NCI-H187 treated with DMSO at 0.1 percent for 48 hours (cell line): ENCODE data around the gene NOS1AP.
"Not testable (repeated sequence)": the region's sequence is repeated elsewhere in the genome, so short reads cannot be mapped to it uniquely, and the experiment has no call there.

Source experiments
- DNase-seq: peaks from one replicate; lab custom pipeline; 2025; lab: John Stamatoyannopoulos, UW

Gene NOS1AP

DNA sequence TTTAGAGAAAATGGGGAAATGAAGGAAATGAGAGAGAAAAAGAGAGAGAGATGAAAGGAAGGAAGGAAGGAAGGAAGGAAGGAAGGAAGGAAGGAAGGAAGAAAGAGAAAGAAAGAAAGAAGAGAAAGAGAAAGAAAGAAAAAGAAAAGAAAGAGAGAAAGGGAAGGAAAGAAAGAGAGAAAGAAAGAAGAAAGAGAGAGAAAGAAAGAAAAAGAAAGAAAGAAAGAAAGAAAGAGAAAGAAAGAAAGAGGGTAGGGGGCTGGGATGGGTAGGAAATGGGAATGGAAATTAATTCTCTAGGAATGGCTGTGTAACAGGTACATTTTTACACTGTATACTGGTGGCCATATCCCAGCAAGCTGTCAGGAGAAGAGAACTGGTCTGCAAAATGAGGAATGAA, 346.7 kb downstream of the NOS1AP start:
- no peak for DNase-seq

DNA sequence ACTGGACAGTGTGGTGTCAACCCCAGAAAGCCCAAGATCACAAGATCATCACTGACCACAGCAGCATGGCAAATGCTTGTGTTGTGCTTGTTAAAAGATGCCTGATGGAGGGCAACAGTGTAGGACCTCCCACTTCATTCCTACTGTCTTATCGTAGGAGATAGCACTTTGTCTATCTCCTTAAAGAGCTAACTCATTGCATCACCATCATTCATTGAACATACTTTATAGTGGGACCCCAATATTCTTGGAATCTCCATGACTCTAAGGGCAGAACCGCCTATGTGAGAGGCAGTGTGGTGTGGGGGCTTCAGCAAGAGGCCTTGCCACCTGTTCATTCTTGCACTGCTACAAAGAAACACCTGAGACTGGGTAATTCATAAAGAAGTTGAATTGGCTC, 347.4 kb downstream of the NOS1AP start:
- DNase-seq, result no peak

DNA sequence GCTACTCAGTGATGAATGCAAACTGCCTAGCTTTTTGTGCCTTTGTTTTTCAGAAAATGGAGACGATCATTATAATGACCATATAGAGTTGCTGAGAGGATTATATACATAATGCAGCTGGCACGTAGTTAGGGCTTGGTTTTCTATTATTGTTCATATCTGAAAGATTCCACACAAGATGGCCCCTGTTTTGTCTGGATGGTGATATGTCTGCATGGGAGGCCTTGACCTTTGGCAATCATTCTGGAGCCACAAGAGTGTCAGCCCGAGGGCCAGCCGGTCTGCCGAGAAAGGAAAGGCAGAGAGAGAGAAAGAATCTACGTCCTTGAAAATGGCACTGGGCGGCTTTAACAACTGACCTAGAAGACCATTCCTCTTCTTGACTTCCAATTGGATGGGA, 348.2 kb downstream of the NOS1AP start:
- DNase-seq, result no peak

DNA sequence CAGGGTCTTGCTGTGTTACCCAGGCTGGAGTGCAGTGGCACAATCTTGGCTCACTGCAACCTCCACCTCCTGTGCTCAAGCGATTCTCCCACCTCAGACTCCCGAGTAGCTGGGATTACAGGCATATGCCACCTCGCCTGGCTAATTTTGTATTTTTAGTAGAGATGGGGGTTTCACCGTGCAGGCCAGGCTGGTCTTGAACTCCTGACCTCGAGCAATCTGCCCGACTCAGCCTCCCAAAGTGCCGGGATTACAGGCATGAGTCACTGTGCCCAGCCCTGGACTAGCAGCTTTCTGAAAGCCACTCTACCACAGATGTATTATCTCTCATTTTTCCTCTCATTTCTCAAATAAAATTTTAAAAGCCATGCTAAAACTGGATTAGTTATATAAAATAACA, 349.1 kb downstream of the NOS1AP start:
- not testable (repeated sequence) for DNase-seq

DNA sequence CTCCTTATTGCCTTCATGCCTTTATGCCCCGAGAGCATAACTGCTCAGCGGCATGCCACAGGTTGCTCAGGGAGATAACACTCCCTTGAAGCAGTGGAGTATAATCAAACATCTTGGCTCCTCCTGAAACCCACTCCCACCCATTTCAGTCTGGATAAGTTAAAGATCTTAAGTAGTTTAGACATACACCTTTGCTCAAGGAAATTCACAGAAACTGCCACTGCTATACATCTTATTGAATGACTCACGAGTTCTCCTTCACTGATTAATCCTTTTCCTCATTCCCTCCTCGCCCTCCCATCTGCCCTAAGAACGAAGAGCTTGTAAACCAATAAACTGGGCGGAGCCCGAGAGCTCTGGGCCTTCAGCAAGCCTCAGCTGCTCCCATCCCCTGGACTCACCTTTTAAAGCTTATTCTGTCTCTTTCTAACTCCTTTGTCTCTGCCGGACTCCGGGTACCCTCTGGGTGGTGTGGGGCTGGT, 350.0 kb downstream of the NOS1AP start:
- DNase-seq, result not testable (repeated sequence)
